Cortex of kidney (tissue), 1 donor: ENCODE results near the gene SPAAR.
"Not testable (repeated sequence)": the region's sequence is repeated elsewhere in the genome, so short reads cannot be mapped to it uniquely, and the experiment has no call there.

Source experiments
- DNase-seq: peaks from one replicate; lab custom pipeline; 2025; lab: John Stamatoyannopoulos, UW

The SPAAR gene

GRCh38 chr9:35909274-35909673, at the start of gene SPAAR:
TSS of gene SPAAR (plus strand) at chr9:35909490. CDS start at chr9:35910464, 974 bp downstream.
- DNase-seq: no peak

- no peak for DNase-seq
These were observed 49.3 kb upstream of the SPAAR start for GRCh38 chr9:35859990-35860339.

- no peak for DNase-seq
These were observed 48.0 kb upstream of the SPAAR start for GRCh38 chr9:35861161-35861897.

GRCh38 chr9:35862328-35862727, 47.0 kb upstream of the SPAAR start:
- DNase-seq: no peak

GRCh38 chr9:35863583-35863982, 45.7 kb upstream of the SPAAR start:
- no peak for DNase-seq

- DNase-seq: no peak
These were observed 44.5 kb upstream of the SPAAR start for GRCh38 chr9:35864695-35865255.

GRCh38 chr9:35867538-35867937, 41.8 kb upstream of the SPAAR start:
- no peak for DNase-seq

- no peak for DNase-seq
These were observed 40.4 kb upstream of the SPAAR start for GRCh38 chr9:35868933-35869332.

GRCh38 chr9:35869621-35870216, 39.6 kb upstream of the SPAAR start:
- DNase-seq: no peak

- DNase-seq: no peak
These were observed 38.9 kb upstream of the SPAAR start, which contains the start of gene OR13J1 for GRCh38 chr9:35870351-35870923. TSS of gene OR13J1 (minus strand) at chr9:35870401. CDS start at chr9:35870401, 0 bp downstream.

- no peak for DNase-seq
These were observed 37.7 kb upstream of the SPAAR start for GRCh38 chr9:35871545-35871944.

GRCh38 chr9:35872505-35872904, 36.8 kb upstream of the SPAAR start:
- no peak for DNase-seq

- DNase-seq: no peak
These were observed 26.9 kb upstream of the SPAAR start for GRCh38 chr9:35882263-35882848.

GRCh38 chr9:35882996-35883395, 26.3 kb upstream of the SPAAR start:
- DNase-seq: no peak

GRCh38 chr9:35884908-35885307, 24.4 kb upstream of the SPAAR start:
- DNase-seq: not testable (repeated sequence)

GRCh38 chr9:35891646-35892045, 17.6 kb upstream of the SPAAR start:
- no peak for DNase-seq

GRCh38 chr9:35892051-35892450, 17.2 kb upstream of the SPAAR start:
- DNase-seq: no peak

GRCh38 chr9:35896570-35896969, 12.7 kb upstream of the SPAAR start:
- DNase-seq: no peak

GRCh38 chr9:35897376-35898099, 11.8 kb upstream of the SPAAR start:
- DNase-seq: not testable (repeated sequence)

- DNase-seq: no peak
These were observed 11.0 kb upstream of the SPAAR start for GRCh38 chr9:35898337-35898736.

- DNase-seq: no peak
These were observed 10.3 kb upstream of the SPAAR start for GRCh38 chr9:35899021-35899420.

- DNase-seq: no peak
These were observed 6.2 kb upstream of the SPAAR start for GRCh38 chr9:35903049-35903448.
